OCI-M2 (cell line): ENCODE results near the gene FOXK1.
"Not testable (repeated sequence)": the region's sequence is repeated elsewhere in the genome, so short reads cannot be mapped to it uniquely, and the experiment has no call there.

Source experiments
- DNase-seq: peaks from one replicate; lab custom pipeline; 2025; ENCODE audit not compliant: unreplicated experiment; lab: John Stamatoyannopoulos, UW

Gene FOXK1

DNA sequence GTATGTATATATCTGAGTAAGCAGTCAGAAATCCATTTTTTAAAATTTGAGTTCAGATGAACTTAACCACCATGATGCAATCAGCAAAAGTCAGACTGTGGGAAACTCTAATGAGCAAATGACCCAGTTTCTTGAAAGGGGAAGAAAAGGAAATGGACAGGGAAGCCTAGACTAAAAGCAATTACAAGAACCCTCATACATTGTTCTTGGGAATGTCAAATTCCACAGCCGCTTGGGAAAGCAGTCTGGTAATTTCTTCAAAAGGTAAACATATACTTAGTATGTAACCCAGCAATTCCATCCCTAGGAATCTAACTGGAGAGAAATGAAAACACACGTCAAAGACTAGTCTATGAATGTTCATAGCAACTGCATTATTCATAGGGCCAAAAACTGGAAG, 16.4 kb upstream of the FOXK1 start:
- DNase-seq, result no peak

DNA sequence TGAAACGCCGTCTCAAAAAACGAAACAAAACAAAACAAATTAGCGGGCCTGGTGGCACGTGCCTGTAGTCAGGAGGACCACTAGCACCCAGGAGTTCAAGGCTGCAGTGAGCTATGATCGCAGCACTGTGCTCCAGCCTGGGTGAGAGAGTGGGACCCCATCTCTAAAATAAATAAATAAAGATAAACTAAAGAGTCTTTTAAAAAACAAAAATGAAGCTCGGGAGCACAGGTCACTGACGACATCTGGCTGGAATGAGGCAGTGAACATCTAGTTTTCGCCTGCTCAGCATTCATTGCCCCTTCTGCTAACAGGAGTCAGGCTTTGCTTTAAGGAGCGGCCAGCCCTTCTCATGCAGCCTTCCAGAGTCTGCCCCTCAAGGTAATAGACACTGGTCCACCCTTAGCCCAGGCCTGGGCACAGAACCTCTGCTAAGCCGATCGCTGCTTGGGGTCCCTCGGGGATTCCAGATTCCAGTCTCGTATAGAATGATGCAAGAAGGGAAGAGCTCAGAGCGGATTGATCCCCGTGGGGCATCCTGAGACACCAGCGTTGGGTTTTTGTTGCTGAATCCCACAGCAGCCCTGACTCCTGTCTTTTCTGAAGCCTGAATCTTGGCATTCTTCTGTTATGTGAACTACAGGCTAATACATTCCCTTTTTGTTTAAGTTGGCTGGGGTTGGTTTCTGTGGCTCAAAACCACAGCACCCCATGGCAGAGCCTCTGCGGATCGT, 14.2 kb upstream of the FOXK1 start:
- DNase-seq, result no peak

DNA sequence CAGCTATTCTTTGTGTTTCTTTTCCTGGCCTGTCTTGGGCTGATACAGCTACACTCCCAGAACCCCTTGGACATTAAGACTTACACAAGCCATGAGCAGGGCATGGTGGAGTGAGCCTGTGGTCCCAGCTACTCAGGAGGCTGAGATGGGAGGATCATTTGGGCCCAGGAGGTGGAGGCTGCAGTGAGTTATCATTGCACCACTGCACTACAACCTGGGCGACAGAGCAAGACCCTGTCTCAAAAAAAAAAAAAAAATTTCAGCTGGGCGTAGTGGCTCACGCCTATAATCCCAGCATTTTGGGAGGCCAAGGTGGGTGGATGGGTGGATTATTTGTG, 13.6 kb upstream of the FOXK1 start:
- DNase-seq, result no peak

DNA sequence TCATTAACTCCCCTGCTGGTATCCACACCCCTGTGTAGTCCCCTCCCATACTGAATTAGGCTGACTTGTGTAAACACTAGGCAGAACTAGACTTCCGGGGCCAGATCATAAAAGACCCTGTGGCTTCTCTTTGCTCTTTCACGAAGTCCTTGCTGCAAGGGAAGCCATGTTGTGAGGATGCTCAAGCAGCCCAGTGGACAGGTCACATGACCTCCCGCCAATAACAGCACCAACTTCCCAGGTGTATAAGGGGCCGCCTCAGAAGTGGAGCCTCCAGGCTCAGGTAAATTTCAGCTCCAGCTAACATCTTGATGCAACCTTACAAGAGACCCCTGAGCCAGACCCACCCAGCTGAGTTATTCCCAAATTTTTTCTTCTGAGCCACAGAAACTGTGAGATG, 11.3 kb upstream of the FOXK1 start:
- no peak for DNase-seq

- no peak for DNase-seq
These were observed 6.2 kb upstream of the FOXK1 start for GRCh38 chr7:4675771-4676367.

DNA sequence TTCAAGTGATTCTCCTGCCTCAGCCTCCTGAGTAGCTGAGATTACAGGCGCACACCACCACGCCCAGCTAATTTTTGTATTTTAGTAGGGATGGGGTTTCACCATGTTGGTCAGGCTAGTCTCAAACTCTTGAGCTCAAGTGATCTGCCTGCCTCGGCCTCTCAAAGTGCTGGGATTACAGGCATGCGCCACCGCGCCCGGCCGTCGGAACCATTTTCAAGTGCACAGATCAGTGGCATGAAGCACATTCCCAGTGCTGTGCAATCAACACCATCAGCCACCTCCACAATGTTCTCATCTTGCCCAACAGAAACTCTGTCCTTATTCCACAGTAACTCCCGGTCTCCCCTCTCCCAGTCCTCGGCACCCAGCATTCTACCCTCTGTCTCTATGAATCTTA, 4.6 kb upstream of the FOXK1 start:
- not testable (repeated sequence) for DNase-seq

- no peak for DNase-seq
These were observed 760 bp upstream of the FOXK1 start for GRCh38 chr7:4681218-4681851.

DNA sequence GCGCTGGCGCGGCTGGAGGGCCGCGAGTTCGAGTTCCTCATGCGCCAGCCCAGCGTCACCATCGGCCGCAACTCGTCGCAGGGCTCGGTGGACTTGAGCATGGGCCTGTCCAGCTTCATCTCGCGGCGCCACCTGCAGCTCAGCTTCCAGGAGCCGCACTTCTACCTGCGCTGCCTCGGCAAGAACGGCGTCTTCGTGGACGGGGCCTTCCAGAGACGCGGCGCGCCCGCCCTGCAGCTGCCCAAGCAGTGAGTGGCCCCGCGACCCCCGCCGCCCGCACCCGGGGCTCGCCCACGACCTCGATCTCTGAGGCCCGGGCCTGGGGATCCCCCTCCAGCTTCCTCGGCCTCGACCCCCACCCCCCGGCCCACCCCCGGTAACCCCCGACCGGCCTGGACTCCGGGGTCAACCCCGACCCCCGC, 537 bp downstream of the FOXK1 start:
- DNase-seq, result no peak

DNA sequence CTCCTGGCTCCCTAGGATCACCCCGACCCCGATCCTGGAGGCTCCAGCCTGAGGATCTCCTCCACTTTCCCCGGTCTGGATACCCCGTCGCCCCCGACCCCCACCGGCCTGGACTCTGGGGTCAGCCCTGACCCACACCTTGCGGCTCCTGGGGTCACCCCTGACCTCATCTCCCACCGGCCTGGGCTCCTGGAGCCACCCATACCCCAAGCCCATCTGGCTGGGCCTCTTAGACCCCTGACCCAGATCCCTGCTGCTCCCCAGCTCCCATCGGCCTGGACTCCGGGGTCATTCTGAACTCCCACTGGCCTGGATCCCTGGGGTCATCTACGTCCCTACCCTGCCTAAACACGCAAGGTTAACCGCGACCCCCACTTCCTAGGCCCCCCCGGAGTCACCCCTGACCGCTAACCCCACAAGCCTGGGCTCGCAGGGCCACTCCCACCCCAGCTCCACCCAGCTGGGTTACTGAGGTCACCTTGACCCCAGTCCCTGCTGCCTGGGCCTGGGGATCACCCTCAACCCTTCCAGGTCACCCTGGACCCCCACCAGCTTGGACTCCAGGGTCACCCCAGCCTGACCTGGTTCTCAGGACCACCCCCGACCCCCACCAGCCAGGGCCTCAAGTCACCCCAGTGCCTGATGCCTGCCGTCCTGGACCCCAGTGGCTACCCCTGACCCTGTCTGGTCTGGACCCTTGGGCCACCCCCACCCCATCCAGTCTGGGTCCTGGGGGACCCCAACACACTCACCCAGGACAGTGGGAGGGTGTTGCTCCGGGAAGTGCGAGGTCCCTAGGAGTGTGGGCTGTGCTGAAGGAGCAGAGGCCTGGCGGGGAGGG, 1.2 kb downstream of the FOXK1 start:
- no peak for DNase-seq

- DNase-seq, result no peak
These were observed 1.9 kb downstream of the FOXK1 start for GRCh38 chr7:4683884-4684565.

DNA sequence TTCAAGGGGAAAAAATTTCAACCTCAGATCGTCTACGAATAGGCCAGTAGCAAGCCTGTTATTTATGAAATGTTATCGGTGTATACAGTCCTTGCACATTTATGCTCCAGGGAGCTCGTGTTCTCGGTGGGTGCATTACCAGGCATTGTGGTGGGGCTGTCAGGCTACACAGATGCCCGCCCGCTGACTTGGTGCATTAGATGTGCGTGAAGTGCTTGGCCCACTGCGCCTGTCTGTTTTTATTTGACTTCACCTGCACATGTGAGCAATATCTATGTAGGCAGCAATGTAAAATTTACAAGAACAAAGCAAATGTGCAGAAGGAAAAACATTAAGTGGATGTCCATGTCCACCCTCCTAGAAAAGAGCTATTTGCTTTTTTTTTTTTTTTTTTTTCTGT, 2.8 kb downstream of the FOXK1 start:
- no peak for DNase-seq

DNA sequence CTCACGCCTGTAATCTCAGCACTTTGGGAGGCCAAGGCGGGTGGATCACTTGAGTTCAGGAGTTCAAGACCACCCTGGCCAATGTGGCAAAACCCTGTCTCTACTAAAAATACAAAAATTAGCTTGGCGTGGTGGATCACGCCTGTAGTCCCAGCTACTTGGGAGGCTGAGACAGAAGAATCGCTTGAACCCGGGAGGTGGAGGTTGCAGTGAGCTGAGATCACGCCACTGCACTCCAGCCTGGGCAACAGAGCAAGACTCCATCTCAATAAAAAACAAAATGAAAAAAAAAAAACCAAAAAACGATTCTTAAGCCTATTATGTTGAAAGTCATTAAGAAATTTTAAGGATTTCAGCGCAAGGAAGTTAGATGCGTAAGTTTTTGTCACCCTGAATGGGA, 3.6 kb downstream of the FOXK1 start:
- not testable (repeated sequence) for DNase-seq

DNA sequence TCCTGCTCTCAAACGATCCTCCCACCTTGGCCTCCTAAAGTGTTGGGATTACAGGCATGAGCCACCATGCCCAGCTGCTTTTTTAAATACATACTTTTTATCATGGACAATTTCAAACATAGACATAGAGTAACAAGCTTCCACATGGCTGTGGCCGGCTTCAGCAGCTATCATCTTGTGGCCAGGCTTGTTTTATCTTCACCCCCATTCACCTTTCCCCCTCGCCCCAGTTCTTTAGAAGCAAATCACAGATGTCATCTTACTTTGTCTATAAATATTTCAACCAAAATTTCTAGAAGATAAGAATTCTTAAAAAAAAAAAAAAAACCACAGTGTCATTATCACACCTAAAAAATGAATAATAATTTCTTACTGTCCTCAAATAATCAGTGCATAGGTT, 5.9 kb downstream of the FOXK1 start:
- DNase-seq, result no peak

GRCh38 chr7:4689151-4689550, 7.1 kb downstream of the FOXK1 start:
- DNase-seq, result no peak

DNA sequence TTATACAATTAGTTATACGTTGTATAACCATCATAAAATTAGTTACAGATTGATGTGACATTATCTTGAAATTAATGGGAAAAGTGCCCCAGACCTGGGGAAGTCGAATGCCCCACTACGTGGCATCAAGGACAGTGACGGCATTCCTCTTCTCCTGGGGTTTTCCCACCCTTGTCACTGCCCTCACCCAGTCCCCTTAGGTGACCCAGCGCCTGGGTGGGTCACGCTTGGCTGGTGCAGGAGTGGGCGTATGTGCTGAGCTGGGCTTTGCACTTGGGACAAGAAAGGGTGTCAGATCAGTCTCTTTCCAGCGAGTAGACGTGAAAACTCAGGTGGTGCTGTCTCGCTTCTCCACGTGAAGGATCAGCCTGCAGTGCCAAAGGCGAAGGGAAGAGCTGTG, 7.6 kb downstream of the FOXK1 start:
- DNase-seq, result no peak

GRCh38 chr7:4690953-4691856, 9.1 kb downstream of the FOXK1 start:
- no peak for DNase-seq

GRCh38 chr7:4692055-4692454, 10.0 kb downstream of the FOXK1 start:
- DNase-seq, result no peak

- not testable (repeated sequence) for DNase-seq
These were observed 10.5 kb downstream of the FOXK1 start for GRCh38 chr7:4692622-4693021.

- no peak for DNase-seq
These were observed 11.1 kb downstream of the FOXK1 start for GRCh38 chr7:4693152-4693551.

DNA sequence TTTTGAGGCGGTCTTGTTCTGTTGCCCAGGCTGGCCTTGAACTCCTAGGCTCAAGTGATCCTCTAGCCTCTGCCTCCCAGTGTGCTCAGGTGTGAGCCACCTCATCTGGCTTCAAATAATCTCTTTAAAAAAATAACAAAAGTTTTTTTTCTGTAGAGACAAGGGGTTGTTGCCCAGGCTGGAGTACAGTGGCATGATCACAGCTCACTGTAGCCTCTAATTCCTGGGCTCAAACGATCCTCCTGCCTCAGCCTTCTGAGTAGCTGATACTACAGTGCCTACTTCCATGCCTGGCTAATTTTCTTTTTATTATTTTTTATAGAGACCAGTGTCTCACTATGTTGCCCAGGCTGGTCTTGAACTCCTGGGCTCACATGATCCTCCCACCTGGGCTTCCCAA, 11.7 kb downstream of the FOXK1 start:
- no peak for DNase-seq
